NCI-H1417 (cell line): Measurements from ENCODE around the gene ABHD13.

ENCODE experiments used
- DNase-seq, 3 experiments: peaks; one replicate each; lab custom pipeline; 2025; lab: John Stamatoyannopoulos, UW

Gene ABHD13

GRCh38 chr13:108283110-108283509 lies 64.9 kb downstream of the ABHD13 start:
- DNase-seq = no peak
